GM04503 (cell line): ENCODE data around the gene DNAI7.

Experiments
- DNase-seq: peaks from one replicate; pipeline ENCODE4 v3.0.0-alpha.2; 2012; ENCODE audit warnings: low read depth

DNAI7 gene

GRCh38 chr12:25195056-25195971, at the start of gene DNAI7, which contains the start of gene ETFRF1:
TSS of gene DNAI7 (minus strand) at chr12:25195160. CDS start at chr12:25195078, 82 bp downstream.
TSS of gene ETFRF1 (plus strand) at chr12:25195237. CDS start at chr12:25203957, 8,720 bp downstream.
- DNase-seq, result peak; percentile 50

GRCh38 chr12:25243680-25243990, 48.7 kb upstream of the DNAI7 start:
- DNase-seq, result no peak

DNA sequence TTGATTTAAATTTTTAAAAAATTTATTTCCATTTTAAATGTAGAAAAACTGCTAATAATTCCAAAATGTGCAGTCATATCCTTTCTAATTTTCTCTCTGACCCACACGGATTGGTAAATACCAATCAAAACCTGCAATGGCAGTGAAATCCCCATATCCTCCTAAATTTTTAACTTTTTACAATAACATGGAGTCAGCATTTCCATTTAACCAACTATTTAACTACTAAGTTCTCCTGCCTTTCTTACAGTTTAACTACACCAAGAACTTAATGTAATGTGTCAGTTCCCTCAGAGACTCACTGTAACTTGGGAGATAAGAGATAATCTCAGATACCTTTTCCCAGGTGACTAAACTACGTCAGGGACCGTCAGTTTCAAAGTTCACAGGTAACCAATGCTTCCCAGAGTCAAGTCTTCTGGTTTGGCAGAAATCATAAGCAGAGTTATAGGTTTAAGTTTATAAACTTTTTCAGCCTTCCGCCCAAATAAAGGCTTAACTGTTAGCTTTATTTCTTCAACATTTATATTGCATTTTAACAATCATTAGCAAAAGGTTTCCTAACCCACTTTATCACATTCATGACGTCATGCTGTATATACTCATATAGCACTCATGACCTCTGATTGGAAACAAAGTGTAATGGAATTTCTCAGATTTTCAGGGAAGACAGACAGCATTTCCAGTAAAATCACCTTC, 48.2 kb upstream of the DNAI7 start:
- DNase-seq, result no peak

DNA sequence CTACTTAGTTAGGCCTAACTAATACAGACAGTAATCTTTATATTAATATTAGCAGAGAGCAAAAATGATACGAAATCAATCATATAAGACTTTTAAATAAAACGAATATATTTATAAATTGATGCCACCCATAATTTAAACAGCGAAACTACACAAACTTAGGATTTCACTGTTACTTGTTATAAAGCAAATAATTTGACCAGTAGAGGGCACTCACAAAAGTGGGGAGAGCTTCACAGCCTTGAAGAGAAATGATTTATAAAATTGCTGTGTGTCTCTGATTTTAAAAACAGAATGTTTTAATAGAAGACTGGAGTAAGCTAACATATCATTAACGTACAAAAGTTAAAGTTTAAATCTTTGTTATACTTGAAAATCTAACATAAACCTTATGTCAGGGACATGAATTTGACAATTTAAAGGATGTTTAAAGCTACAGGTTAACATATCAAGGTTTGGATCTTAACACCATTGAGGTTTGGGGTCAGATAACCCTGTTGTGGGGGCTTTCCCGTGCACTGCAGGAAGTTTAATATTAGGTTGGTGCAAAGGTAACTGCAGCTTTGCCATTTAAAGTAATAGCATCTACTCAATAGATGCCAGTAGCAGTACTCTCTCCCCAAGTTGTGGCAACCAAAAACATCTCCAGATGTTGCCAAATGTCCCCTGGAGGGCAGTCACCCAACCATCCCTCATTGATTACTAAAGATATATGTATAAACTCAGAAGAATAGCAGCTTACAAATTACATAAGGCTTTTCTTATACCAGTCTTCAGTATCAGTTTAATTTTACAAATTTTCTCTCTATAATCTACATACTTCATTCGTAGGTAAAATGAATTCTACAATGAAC, 46.4 kb upstream of the DNAI7 start:
- DNase-seq, result no peak

- no peak for DNase-seq
Observed at GRCh38 chr12:25236626-25237025, 41.7 kb upstream of the DNAI7 start.

GRCh38 chr12:25236190-25236589, 41.2 kb upstream of the DNAI7 start:
- no peak for DNase-seq

GRCh38 chr12:25213338-25213737, 18.4 kb upstream of the DNAI7 start:
- no peak for DNase-seq

DNA sequence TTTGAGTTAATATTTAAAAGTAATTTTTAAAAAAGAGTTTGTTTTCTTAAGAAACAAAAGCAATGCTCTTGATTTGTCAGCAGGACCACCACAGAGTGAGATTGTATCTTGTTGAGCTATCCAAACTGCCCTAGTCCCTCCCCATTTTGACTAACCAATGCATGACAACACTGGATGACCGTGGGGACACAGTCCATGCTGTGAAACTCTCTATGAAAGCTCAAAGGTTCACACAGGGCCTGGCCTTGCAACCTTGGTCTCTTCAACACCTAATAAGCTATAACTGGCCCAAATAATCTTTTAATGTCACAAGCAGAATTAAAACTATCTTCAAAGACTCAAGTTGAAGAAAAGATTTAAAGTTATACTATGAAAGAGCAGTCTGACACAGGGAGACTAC, 13.6 kb upstream of the DNAI7 start:
- DNase-seq, result no peak

GRCh38 chr12:25207846-25208245, 12.9 kb upstream of the DNAI7 start:
- DNase-seq, result no peak

- no peak for DNase-seq
Observed at GRCh38 chr12:25207411-25207810, 12.5 kb upstream of the DNAI7 start.

DNA sequence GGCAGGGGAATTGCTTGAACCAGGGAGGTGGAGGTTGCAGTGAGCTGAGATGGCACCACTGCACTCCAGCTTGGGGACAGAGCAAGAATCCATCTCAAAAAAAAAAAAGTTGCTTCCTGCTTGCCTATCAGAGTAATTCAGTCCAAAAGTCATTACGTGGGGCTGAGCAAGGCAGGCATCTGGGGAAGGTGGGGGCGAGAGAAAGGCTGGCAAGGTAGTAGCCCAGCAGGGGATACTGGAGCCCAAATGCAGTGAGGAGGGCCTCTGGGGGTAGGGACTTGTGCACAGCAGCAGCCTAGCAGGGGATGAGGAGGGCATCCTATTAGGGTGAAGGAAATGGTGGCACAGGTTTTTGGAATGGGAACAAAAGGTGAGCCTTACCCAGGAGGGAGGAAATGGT, 7.2 kb upstream of the DNAI7 start:
- no peak for DNase-seq

- DNase-seq, result no peak
Observed at GRCh38 chr12:25200703-25201102, 5.7 kb upstream of the DNAI7 start.

- DNase-seq, result no peak
Observed at GRCh38 chr12:25197608-25198007, 2.6 kb upstream of the DNAI7 start.

DNA sequence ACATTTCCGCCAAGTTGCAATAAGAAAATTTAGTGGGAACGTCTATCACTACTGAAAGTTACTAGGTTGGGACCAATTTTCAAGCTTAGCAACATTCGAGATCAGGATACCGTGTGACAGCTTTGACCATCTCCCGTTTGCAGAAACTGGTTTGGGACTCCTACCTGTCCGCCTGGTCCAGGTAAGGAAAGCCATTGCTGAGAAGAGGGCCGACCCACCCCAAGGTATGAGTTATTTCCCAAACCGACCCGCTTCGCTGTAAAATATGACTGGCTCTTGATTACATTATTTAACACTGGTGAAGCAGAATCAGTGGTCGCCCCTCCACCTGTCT, 271 bp downstream of the DNAI7 start:
- no peak for DNase-seq

- no peak for DNase-seq
Observed at GRCh38 chr12:25194214-25194613, 746 bp downstream of the DNAI7 start.

- DNase-seq, result no peak
Observed at GRCh38 chr12:25190793-25191192, 4.2 kb downstream of the DNAI7 start.

GRCh38 chr12:25189656-25190055, 5.3 kb downstream of the DNAI7 start:
- no peak for DNase-seq

GRCh38 chr12:25187781-25188180, 7.2 kb downstream of the DNAI7 start:
- DNase-seq, result peak; percentile 70

DNA sequence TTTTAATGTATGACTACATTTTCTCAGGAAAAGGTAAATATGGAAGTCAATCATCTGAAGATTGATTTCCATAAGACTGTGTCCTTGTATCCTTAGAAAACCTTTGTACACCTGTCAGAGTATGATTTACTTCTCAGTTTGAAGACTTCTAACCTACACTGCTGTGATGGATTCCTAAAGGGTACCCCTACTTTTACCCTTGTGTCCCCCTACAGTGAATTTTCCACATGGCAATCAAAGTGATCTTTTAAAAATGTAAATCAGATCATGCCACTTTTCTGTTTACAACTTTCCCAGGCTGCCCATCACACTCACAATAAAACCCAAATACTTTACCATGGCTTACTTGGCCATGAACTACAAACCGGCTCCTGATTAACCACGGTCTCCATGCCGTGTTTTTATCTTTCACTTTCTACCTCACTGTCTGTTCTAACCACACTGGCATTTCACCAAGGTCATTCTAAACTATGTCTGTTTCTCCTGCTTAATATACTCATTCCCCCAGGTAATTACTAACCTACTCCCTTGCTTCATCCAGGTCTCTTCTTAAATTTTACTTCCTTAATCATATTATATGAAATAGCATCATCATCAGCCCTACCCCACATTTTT, 8.1 kb downstream of the DNAI7 start:
- DNase-seq, result no peak

DNA sequence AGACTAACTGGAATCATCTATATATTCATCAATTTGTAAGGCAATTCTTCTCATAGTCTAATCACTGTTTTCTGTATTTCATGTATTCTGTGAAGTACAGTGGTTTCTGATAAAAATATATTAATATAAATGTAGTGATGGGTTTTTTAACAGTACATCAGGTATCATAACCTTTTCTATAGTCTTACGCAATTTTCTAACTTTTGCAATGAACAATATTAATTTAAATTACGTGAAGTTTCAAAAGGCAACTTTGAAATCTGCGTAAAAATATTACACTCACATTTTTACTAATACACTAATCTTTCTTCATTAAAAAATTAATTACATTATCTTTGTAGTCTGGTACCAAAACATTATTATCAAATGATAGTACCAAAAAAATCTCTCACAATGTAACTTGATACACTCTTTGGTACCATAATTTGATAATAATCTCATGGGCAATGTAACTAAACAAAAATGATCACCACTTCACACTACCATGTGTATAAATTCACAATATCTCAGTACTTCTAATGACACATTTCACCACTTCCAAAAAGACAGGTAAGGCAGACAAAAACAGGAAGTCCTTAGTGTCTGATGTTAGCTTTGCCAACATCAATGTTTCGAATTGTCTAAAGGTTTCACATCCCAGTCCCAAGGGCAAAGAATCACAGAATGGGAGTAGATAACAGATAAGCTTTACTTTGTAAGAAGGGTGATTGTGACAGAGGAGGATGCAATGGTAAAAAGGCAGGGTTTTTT, 8.7 kb downstream of the DNAI7 start:
- no peak for DNase-seq

DNA sequence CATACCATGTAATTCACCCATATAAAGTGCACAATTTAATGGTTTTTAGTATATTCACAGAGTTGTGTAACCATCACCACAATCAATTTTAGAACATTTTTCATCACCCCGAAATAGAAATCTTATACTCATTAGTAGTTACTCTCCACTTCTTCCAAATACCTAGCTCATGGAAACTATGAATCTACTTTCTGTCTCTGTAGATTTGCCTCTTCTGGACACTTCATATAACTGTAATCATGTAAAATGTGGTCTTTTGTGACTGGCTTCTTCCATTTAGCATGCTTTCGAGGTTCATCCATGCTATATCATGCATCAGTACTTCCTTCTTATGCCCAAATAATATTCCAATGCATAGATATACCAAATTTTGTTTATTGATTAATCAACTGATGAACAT, 10.8 kb downstream of the DNAI7 start:
- no peak for DNase-seq
